Right lung (tissue), 10 donors: Measurements from ENCODE around the gene RAD51C. TPM values are rescaled to one million over a fixed set of nuclear protein-coding genes. Genes with fewer than 3 reads are reported as not detected.
"Not testable (repeated sequence)": the region's sequence is repeated elsewhere in the genome, so short reads cannot be mapped to it uniquely, and the experiment has no call there.

Experiments used
- DNase-seq, 2 donors: peaks; one replicate each; pipeline ENCODE4 v3.0.0-alpha.2; 2013
- long read RNA-seq, 8 donors: transcript quantifications; one replicate each; lab custom pipeline, GENCODE V29; 2026
- polyA plus RNA-seq, 5 donors: library from polyadenylated mRNA; unstranded; fragments of 120-200 nt; gene quantifications; one replicate each; pipeline versions ENCODE4 v1.2.1 to v1.2.3, GENCODE V29; 2013; ENCODE audit warnings: inconsistent platforms in 1 of 5, low replicate concordance in 1 of 5; ENCODE audit not compliant: insufficient read length in 5 of 5, insufficient read depth in 1 of 5

RAD51C gene
- polyA plus RNA-seq = 10 to 100 TPM; 33.0 to 41.6 (median 38.5) TPM
- long read RNA-seq, donor 1, partial matches to known transcripts = 0 of 11 reads
- long read RNA-seq, donor 1, other reads (novel, unspliced or antisense) = 0 of 11 reads
- long read RNA-seq, donor 2, partial matches to known transcripts = 0 of 4 reads
- long read RNA-seq, donor 2, other reads (novel, unspliced or antisense) = 0 of 4 reads
- long read RNA-seq, donor 3, transcript RAD51C-203 (2 exons, 567 nt) = major isoform, 8 of 13 reads
- long read RNA-seq, donor 3, partial matches to known transcripts = 0 of 13 reads
- long read RNA-seq, donor 3, other reads (novel, unspliced or antisense) = 0 of 13 reads
- long read RNA-seq, donor 4, partial matches to known transcripts = 0 of 4 reads
- long read RNA-seq, donor 4, other reads (novel, unspliced or antisense) = 0 of 4 reads
- long read RNA-seq, donor 5, transcript RAD51C-203 (2 exons, 567 nt) = major isoform, 9 of 19 reads
- long read RNA-seq, donor 5, transcript RAD51C-201 (9 exons, 2,591 nt) = major isoform, 9 of 19 reads
- long read RNA-seq, donor 5, partial matches to known transcripts = 0 of 19 reads
- long read RNA-seq, donor 5, other reads (novel, unspliced or antisense) = 0 of 19 reads
- long read RNA-seq, donor 6, transcript RAD51C-203 (2 exons, 567 nt) = major isoform, 13 of 22 reads
- long read RNA-seq, donor 6, transcript RAD51C-201 (9 exons, 2,591 nt) = minor isoform, 6 of 22 reads
- long read RNA-seq, donor 6, partial matches to known transcripts = 0 of 22 reads
- long read RNA-seq, donor 6, other reads (novel, unspliced or antisense) = 0 of 22 reads
- long read RNA-seq, donor 7, partial matches to known transcripts = 0 of 8 reads
- long read RNA-seq, donor 7, other reads (novel, unspliced or antisense) = 0 of 8 reads
- long read RNA-seq, donor 8, partial matches to known transcripts = 0 of 6 reads
- long read RNA-seq, donor 8, other reads (novel, unspliced or antisense) = 0 of 6 reads

GRCh38 chr17:58692239-58693055 lies at the start of gene RAD51C:
Gene RAD51C, plus strand, starts transcription at chr17:58692602. Its CDS starts 42 bp downstream, at chr17:58692644.
- DNase-seq = peak; percentile 81 to 84

- DNase-seq = no peak
Observed at GRCh38 chr17:58643147-58643546, 49.3 kb upstream of the RAD51C start.

- no peak for DNase-seq
Observed at GRCh38 chr17:58648236-58648635, 44.2 kb upstream of the RAD51C start.

GRCh38 chr17:58657962-58658803 lies 34.2 kb upstream of the RAD51C start:
- DNase-seq = not testable (repeated sequence)

GRCh38 chr17:58658804-58659713 lies 33.3 kb upstream of the RAD51C start:
- peak; percentile 91 to 95 for DNase-seq

- not testable (repeated sequence) for DNase-seq
Observed at GRCh38 chr17:58659714-58660084, 32.7 kb upstream of the RAD51C start.

GRCh38 chr17:58660621-58661020 lies 31.8 kb upstream of the RAD51C start:
- no peak for DNase-seq

- no peak for DNase-seq
Observed at GRCh38 chr17:58661499-58661898, 30.9 kb upstream of the RAD51C start.

GRCh38 chr17:58664302-58664701 lies 28.1 kb upstream of the RAD51C start:
- no peak for DNase-seq

GRCh38 chr17:58665946-58666857 lies 26.2 kb upstream of the RAD51C start:
- no peak for DNase-seq

- DNase-seq = peak; percentile 59 to 70
Observed at GRCh38 chr17:58666858-58667267, 25.5 kb upstream of the RAD51C start.

- DNase-seq = no peak
Observed at GRCh38 chr17:58667934-58668597, 24.3 kb upstream of the RAD51C start.

- no peak for DNase-seq
Observed at GRCh38 chr17:58668598-58668935, 23.8 kb upstream of the RAD51C start.

GRCh38 chr17:58669853-58670252 lies 22.5 kb upstream of the RAD51C start:
- DNase-seq = no peak

GRCh38 chr17:58671969-58672368 lies 20.4 kb upstream of the RAD51C start:
- no peak for DNase-seq

- no peak for DNase-seq
Observed at GRCh38 chr17:58677194-58677880, 15.1 kb upstream of the RAD51C start.

- DNase-seq = not testable (repeated sequence)
Observed at GRCh38 chr17:58678287-58678686, 14.1 kb upstream of the RAD51C start.
